Calu3 (cell line): ENCODE results near the gene E2F3. TPM values are rescaled to one million over a fixed set of nuclear protein-coding genes. Genes with fewer than 3 reads are reported as not detected.

Source experiments
- BruUV-seq: library from RNA; stranded (reverse); fragments of 400-500 nt; replicated peaks from 2 replicates; lab custom pipeline; 2021; lab: Mats Ljungman, UMichigan
- CTCF ChIA-PET: fragments of 300-600 bp; sonication (Branson Sonifier 250); formaldehyde crosslinking; loops from one replicate; lab custom pipeline; 2022; ENCODE audit warnings: antibody characterized with exemption; lab: Charles Lee
- DNase-seq: peaks from one replicate; pipeline ENCODE4 v3.0.0; 2022
- H3K27ac Mint-ChIP-seq: one replicate; pipeline ENCODE4 v1.8.0; 2022; ENCODE audit warnings: mixed read lengths; ENCODE audit not compliant: unreplicated experiment
- H3K27me3 Mint-ChIP-seq: one replicate; pipeline ENCODE4 v1.8.0; 2022; ENCODE audit warnings: mixed read lengths; ENCODE audit not compliant: unreplicated experiment
- H3K36me3 Mint-ChIP-seq: one replicate; pipeline ENCODE4 v1.8.0; 2022; ENCODE audit warnings: mild to moderate bottlenecking, moderate library complexity, mixed read lengths; ENCODE audit not compliant: insufficient read depth, unreplicated experiment
- H3K4me1 Mint-ChIP-seq: one replicate; pipeline ENCODE4 v1.8.0; 2022; ENCODE audit warnings: mild to moderate bottlenecking, low read depth, mixed read lengths; ENCODE audit not compliant: unreplicated experiment
- H3K4me3 Mint-ChIP-seq: one replicate; pipeline ENCODE4 v1.8.0; 2022; ENCODE audit warnings: mild to moderate bottlenecking, low read depth, moderate library complexity, mixed read lengths; ENCODE audit not compliant: unreplicated experiment
- H3K9me3 Mint-ChIP-seq: one replicate; pipeline ENCODE4 v1.8.0; 2022; ENCODE audit warnings: low read depth, mixed read lengths; ENCODE audit not compliant: unreplicated experiment
- intact Hi-C: fragments of 100-400 bp; cut with micrococcal nuclease; formaldehyde crosslinking; loops from one replicate; pipeline ENCODE4 v1.10.0; 2022; ENCODE audit not compliant: unreplicated experiment
- total RNA-seq: library from RNA; stranded (reverse); gene quantifications from 2 replicates; pipeline ENCODE4 v1.2.3, GENCODE V29; 2022
- TF ChIP-seq, protein P1 (sequence below): fragments of 200-600 bp; IDR thresholded peaks from one replicate; pipeline ENCODE4 v1.8.0; 2022; ENCODE audit warnings: antibody characterized with exemption; ENCODE audit not compliant: unreplicated experiment

E2F3 gene
- total RNA-seq, 1 experiment from 2014 or later, result 69.8 TPM

DNA sequence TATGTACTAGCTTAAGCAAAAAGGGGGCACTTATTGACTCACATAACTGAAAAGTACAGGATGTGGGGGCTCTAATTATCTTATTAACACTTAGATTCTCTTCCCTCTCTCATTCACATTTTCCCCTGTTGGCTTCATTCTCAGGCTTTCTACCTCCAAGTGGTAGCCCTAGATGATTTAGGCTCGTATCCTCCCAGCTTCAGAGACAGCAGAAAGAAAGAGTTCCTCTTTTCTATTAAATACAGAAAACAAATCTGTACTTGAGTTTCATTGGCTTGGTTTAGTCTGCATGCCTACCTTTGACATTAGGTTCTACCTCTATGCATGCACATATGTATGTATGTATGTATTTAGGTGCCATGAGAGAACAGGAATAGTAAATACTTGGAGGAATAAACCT, 15.5 kb upstream of the E2F3 start:
- intact Hi-C loops, result no loop called here
- TF ChIP-seq, protein P1, sequence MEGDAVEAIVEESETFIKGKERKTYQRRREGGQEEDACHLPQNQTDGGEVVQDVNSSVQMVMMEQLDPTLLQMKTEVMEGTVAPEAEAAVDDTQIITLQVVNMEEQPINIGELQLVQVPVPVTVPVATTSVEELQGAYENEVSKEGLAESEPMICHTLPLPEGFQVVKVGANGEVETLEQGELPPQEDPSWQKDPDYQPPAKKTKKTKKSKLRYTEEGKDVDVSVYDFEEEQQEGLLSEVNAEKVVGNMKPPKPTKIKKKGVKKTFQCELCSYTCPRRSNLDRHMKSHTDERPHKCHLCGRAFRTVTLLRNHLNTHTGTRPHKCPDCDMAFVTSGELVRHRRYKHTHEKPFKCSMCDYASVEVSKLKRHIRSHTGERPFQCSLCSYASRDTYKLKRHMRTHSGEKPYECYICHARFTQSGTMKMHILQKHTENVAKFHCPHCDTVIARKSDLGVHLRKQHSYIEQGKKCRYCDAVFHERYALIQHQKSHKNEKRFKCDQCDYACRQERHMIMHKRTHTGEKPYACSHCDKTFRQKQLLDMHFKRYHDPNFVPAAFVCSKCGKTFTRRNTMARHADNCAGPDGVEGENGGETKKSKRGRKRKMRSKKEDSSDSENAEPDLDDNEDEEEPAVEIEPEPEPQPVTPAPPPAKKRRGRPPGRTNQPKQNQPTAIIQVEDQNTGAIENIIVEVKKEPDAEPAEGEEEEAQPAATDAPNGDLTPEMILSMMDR, result no peak
- Mint-ChIP-seq H3K9me3 (no peaks in the 10 kb centered on the region), H3K4me1 (peaks cover 2% of the 10 kb centered on the region), H3K27ac (no peak overlapping the region), H3K4me3 (no peak overlapping the region), H3K27me3 (no peaks in the 10 kb centered on the region), H3K36me3 (no peaks in the 10 kb centered on the region)
- no peak for DNase-seq
- CTCF ChIA-PET, result no interaction called here
- BruUV-seq, result no TSS peak

DNA sequence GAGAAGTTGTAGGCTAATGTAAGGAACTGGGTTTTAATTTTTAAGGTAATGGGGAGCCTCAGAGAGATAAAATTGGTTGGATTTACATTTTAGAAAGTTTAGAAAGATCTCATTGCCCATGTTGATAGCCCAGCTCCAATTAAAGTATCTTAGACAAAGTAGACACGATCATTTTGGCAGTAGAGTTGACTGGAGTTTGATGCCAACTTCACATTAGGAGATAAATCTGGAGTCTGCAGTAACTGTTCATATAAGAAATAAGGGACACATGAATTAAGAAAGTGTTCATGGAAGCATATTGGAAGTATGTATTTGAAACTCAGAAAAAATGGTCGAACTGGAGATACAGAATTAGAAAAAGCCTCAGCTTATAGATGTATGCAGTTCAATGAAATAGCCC, 12.6 kb upstream of the E2F3 start:
- Mint-ChIP-seq H3K4me3 (no peak overlapping the region), H3K27ac (no peak overlapping the region), H3K4me1 (no peaks in the 10 kb centered on the region), H3K9me3 (no peaks in the 10 kb centered on the region), H3K36me3 (no peaks in the 10 kb centered on the region), H3K27me3 (no peaks in the 10 kb centered on the region)
- no peak for DNase-seq
- TF ChIP-seq, protein P1, result no peak
- CTCF ChIA-PET, result no interaction called here
- no TSS peak for BruUV-seq
- intact Hi-C loops, result no loop called here

DNA sequence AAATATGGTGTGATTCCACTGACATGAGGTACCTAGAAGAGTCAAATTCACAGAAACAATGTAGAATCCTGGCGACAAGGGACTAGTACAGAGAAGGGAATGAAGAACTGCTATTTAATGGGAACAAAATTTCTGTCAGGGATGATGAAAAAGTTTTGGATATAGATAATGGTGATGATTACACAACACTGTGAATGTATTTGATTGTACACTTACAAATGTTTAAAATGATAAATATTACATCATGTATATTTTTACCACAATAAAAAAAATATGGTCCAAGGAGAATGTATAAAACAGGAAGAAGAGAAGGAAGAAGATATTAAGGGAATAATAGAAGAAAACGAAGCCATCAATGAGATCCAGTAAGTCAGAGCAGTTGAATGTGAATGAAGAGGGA, 8.4 kb upstream of the E2F3 start:
- CTCF ChIA-PET, result no interaction called here

DNA sequence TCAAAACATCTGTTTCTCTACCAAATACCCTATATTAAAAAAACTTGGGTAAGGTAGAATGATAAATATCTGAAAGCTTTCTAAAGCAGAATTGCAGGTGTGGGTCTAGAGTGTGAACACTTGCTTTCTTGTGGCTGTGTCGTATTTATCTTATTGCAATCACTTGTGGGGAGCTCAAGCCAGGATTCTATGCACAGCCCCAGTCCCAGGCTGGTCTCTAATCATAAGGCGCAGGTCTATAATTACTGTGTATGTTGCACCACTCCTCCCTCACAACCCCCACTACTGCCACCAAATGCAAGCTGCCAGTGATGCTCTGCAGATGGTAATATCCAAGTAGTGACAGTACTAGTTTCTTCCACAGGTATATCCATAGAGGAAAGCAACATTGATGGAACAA, 2.2 kb upstream of the E2F3 start:
- peaks cover 42% of the 10 kb centered on the region for H3K36me3 Mint-ChIP-seq
- no peak for DNase-seq
- peaks cover under 1% of the 10 kb centered on the region for H3K4me1 Mint-ChIP-seq
- CTCF ChIA-PET, result interaction anchor here (1.2 to 3.0 kb wide), 3 partner anchors 21 to 132 kb away, joined by 5 to 13 read pairs (median 6); no protein-coding TSS in a partner anchor
- H3K27ac Mint-ChIP-seq, result no peak overlapping the region
- no peaks in the 10 kb centered on the region for H3K9me3 Mint-ChIP-seq
- no peaks in the 10 kb centered on the region for H3K27me3 Mint-ChIP-seq
- H3K4me3 Mint-ChIP-seq, result no peak overlapping the region
- TF ChIP-seq, protein P1, result no peak
- no TSS peak for BruUV-seq
- intact Hi-C loops, result no loop called here

More for the DNA sequence above, 8.4 kb upstream of the E2F3 start:
- H3K9me3 Mint-ChIP-seq, result no peaks in the 10 kb centered on the region
- intact Hi-C loops, result no loop called here
- no peak overlapping the region for H3K4me3 Mint-ChIP-seq
- BruUV-seq, result no TSS peak
- H3K27me3 Mint-ChIP-seq, result no peaks in the 10 kb centered on the region
- no peaks in the 10 kb centered on the region for H3K4me1 Mint-ChIP-seq
- H3K27ac Mint-ChIP-seq, result no peak overlapping the region
- TF ChIP-seq, protein P1, result no peak
- no peaks in the 10 kb centered on the region for H3K36me3 Mint-ChIP-seq
- DNase-seq, result no peak
